Measurements from ENCODE around the gene RPN2. TPM values are rescaled to one million over a fixed set of nuclear protein-coding genes. Genes with fewer than 3 reads are reported as not detected.

The RPN2 gene
- total RNA-seq, 1 donor from 2014 or later = 185 TPM

DNA sequence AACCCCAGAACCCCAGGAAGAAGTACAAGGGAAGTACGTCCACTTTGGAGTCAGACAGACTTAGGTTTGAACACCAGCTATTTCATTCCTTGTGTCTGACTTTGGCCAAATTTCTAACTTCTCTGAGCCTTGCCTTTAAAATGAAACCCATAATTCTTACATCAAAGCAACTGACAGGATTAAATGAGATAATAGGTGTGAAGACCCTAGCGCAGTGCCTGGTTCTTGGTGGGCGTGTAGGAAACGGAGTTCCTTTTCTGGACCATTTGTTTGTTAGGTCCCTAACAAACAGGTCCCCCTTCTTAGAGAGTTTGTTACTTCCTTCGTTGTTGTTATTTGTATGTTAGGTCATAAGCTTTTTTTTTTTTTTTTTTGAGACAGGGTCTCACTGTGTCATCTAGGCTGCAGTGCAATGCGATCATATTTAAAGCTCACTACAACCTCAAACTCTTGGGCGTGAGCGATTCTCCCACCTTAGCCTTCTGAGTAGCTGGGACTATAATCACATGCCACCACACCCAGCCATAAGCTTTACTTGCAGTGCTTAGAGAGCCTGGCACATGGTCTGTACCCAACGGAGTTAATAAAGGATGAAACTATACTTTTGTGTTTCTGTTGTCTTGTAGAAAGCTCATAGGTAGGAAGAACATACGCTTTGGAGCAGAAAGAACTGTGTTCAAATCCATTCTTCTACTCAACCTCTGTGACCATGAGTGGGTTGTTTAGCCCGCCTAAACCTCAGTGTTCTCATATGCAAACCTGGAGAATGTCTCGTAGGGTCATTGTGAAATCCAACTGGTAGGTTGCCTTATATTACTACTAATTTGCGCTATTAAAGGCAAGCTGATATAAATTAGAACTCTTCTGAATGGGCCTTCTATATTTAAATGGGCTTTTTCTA lies 22.0 kb downstream of the RPN2 start:
- H3K4me3 ChIP-seq = no peak overlapping the region
- ATAC-seq (no peak), DNase-seq (no peak)
- H3K4me1 ChIP-seq = peaks cover 10% of the 10 kb centered on the region
- TF ChIP-seq, protein P1, sequence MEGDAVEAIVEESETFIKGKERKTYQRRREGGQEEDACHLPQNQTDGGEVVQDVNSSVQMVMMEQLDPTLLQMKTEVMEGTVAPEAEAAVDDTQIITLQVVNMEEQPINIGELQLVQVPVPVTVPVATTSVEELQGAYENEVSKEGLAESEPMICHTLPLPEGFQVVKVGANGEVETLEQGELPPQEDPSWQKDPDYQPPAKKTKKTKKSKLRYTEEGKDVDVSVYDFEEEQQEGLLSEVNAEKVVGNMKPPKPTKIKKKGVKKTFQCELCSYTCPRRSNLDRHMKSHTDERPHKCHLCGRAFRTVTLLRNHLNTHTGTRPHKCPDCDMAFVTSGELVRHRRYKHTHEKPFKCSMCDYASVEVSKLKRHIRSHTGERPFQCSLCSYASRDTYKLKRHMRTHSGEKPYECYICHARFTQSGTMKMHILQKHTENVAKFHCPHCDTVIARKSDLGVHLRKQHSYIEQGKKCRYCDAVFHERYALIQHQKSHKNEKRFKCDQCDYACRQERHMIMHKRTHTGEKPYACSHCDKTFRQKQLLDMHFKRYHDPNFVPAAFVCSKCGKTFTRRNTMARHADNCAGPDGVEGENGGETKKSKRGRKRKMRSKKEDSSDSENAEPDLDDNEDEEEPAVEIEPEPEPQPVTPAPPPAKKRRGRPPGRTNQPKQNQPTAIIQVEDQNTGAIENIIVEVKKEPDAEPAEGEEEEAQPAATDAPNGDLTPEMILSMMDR (IDR thresholded peaks at IDR 0.05) = no peak
- H3K36me3 ChIP-seq = peaks cover 84% of the 10 kb centered on the region
- no peaks in the 10 kb centered on the region for H3K27me3 ChIP-seq
- intact Hi-C loops (cut with DNase I) = no loop called here
- no peaks in the 10 kb centered on the region for H3K9me3 ChIP-seq
- no peak overlapping the region for H3K27ac ChIP-seq

DNA sequence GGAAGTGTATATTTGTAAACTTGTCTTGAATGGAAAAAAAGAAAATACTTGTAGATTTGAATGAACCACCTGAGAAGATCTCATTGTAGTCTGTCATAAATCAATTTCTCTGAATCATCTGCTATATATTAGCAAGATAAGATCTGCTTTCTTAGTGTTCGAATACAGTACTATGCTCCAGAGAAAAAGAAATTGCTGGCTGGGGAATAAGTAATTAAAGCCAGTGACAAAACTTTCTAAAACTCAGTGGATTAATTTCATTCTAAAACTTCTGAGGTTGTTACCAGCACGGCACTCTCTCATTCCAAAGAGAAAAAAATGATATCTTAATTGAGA lies 22.7 kb downstream of the RPN2 start:
- DNase-seq (no peak), ATAC-seq (no peak)
- H3K27me3 ChIP-seq = no peaks in the 10 kb centered on the region
- peak overlapping the region; percentile 45 for H3K27ac ChIP-seq
- no peak overlapping the region for H3K4me3 ChIP-seq
- H3K9me3 ChIP-seq = no peaks in the 10 kb centered on the region
- H3K36me3 ChIP-seq = peaks cover 90% of the 10 kb centered on the region
- H3K4me1 ChIP-seq = peaks cover 10% of the 10 kb centered on the region
- TF ChIP-seq, protein P1 (IDR thresholded peaks at IDR 0.05) = no peak
- intact Hi-C loops (cut with DNase I) = no loop called here

DNA sequence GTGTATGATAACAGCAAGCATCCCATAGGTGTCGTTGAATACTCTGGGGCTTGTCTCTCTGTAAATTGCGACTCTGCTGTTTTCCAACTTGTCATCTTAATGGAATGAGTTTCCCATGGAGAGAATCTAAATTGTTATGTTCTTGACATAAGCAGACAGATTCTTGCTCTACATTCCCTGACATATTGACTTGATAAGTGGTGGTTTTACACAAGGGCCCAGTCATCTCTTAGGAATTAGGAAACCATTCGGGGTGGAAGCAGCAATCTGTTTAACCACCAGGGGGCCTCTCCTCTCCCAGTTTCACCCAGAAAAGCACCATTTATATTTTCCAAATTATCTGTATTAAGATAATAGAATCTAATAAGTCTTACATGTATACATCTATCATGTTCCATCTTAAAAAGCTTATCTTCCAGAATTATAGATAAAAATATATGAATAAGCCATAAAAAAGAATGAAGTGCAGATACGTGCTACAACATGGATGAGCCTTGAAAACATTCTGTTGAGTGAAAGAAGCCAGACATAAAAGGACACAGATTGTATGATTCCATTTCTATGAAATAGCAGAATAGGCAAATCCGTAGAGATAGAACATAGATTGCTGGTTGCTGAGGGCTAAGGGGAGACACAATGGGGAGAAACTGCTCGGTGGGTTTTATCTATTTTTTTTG lies 23.3 kb downstream of the RPN2 start:
- intact Hi-C loops (cut with DNase I) = no loop called here

DNA sequence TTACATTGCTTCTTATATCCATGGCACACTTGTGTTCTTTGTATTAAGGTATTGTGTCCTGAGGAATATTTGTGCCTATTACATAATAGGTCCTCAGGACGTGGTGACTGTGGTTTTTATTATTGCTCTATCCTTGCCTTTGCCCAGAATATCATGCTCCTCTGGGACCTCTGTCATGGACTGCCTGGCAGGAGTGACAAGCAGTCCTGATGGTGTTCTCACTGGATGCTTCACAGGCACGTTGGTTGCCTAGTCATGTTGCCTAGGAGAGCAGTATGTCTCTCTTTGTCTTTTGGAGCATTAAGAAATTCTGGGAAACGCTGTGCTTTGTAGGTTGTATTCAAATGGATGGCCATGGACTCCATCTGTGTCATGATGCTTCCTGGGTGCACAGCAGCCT lies 24.9 kb downstream of the RPN2 start:
- H3K27me3 ChIP-seq = no peaks in the 10 kb centered on the region
- peaks cover 10% of the 10 kb centered on the region for H3K4me1 ChIP-seq
- no peak overlapping the region for H3K27ac ChIP-seq
- DNase-seq (no peak), ATAC-seq (no peak)
- H3K9me3 ChIP-seq = no peaks in the 10 kb centered on the region
- no peak overlapping the region for H3K4me3 ChIP-seq
- intact Hi-C loops (cut with DNase I) = no loop called here
- H3K36me3 ChIP-seq = peaks cover 95% of the 10 kb centered on the region
- TF ChIP-seq, protein P1 (IDR thresholded peaks at IDR 0.05) = no peak

More for the DNA sequence above, 23.3 kb downstream of the RPN2 start:
- Histone ChIP-seq H3K27me3 (no peaks in the 10 kb centered on the region), H3K4me3 (no peak overlapping the region), H3K36me3 (peaks cover 95% of the 10 kb centered on the region), H3K27ac (peak overlapping the region; percentile 45), H3K9me3 (no peaks in the 10 kb centered on the region), H3K4me1 (peaks cover 10% of the 10 kb centered on the region)
- DNase-seq = no peak
- TF ChIP-seq, protein P1 (IDR thresholded peaks at IDR 0.05) = peak; percentile 81
- peak; percentile 90 for ATAC-seq

DNA sequence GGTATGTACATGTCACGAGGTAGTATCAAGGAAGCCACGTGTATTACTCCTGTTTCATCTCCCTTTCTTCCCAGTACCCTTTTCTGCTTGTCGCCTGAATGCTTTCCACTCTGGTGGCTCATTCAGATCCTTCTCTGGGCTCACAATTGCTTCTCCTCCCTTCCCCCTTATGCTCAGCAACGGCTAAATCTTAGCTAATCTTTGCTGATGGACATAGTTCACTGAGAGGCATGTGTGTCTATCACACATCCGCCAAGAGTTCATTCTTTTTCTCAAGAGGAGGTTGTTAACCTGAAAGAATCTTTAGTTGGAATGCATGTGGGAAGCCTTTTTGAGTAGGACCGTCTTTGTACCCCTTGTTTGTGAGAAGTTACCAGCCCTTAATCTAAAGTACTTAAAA lies 26.0 kb downstream of the RPN2 start:
- peak; percentile 38 for ATAC-seq
- Histone ChIP-seq H3K27me3 (no peaks in the 10 kb centered on the region), H3K36me3 (peaks cover 95% of the 10 kb centered on the region), H3K9me3 (no peaks in the 10 kb centered on the region), H3K4me1 (peaks cover 10% of the 10 kb centered on the region), H3K4me3 (no peak overlapping the region), H3K27ac (no peak overlapping the region)
- no peak for DNase-seq
- TF ChIP-seq, protein P1 (IDR thresholded peaks at IDR 0.05) = no peak
- intact Hi-C loops (cut with DNase I) = no loop called here
